HCT116 (cell line): ENCODE results near the gene PTPRQ. TPM values are rescaled to one million over a fixed set of nuclear protein-coding genes. Genes with fewer than 3 reads are reported as not detected.

Source experiments
- ATAC-seq: fragments of 200-7000 bp; cut with Tn5 transposase; 2 replicates; pipeline ENCODE4 v1.9.1; 2020; ENCODE audit warnings: mild to moderate bottlenecking, moderate library complexity
- BruUV-seq: library from RNA; stranded (reverse); fragments of 400-500 nt; replicated peaks from 2 replicates; lab custom pipeline; 2021; lab: Mats Ljungman, UMichigan
- CTCF ChIA-PET: fragments of 300-600 bp; sonication (Branson Sonifier 250); formaldehyde crosslinking; loops from one replicate; lab custom pipeline; 2021; ENCODE audit warnings: antibody characterized with exemption; lab: Charles Lee
- POLR2A ChIA-PET: fragments of 300-600, 350-600 bp; sonication (Branson Sonifier 250); formaldehyde crosslinking; loops from one replicate; lab custom pipeline; 2021; ENCODE audit warnings: antibody characterized with exemption; lab: Charles Lee
- RAD21 ChIA-PET, 2 experiments: fragments of 300-600 bp; sonication (Branson Sonifier 250); formaldehyde crosslinking; loops; one replicate each; lab custom pipeline; 2023; ENCODE audit warnings: low total read pairs in 2 of 2; ENCODE audit not compliant: uncharacterized antibody in 2 of 2, unreplicated experiment in 2 of 2, low non-redundant PET in 1 of 2; lab: Charles Lee
- DNase-seq: peaks from one replicate; pipeline ENCODE4 v3.0.0-alpha.2; 2010; ENCODE audit warnings: low read depth, low spot score
- H2AFZ ChIP-seq: fragments of 200-600 bp; shearing (Covaris generic), sonication (generic); 2 replicates; pipeline ENCODE4 v1.6.1; 2017; ENCODE audit warnings: low read depth, mixed run types, mixed read lengths, antibody characterized with exemption, low read length; ENCODE audit not compliant: poor library complexity, severe bottlenecking
- H3K27ac ChIP-seq: 2 replicates; pipeline ENCODE4 v1.5.1; 2012; ENCODE audit warnings: low read depth, low read length
- H3K27me3 ChIP-seq: fragments of 200-600 bp; sonication (generic); 2 replicates; pipeline ENCODE4 v1.6.1; 2016; ENCODE audit warnings: mixed run types, low read length, mixed read lengths; ENCODE audit not compliant: insufficient read depth
- H3K36me3 ChIP-seq, 2 experiments: fragments of 200-500 bp in 1 of 2; fragments of 200-600 bp in 1 of 2; sonication (Bioruptor generic) in 1 of 2; sonication (generic) in 1 of 2; 2 replicates each; pipeline versions ENCODE4 v1.5.1 to v1.6.1; 2014 to 2016; ENCODE audit warnings: low read length in 2 of 2, inconsistent platforms in 1 of 2, mixed read lengths in 1 of 2, mixed run types in 1 of 2; ENCODE audit not compliant: insufficient read depth in 2 of 2, control insufficient read depth in 1 of 2
- H3K4me1 ChIP-seq, 2 experiments: fragments of 200-600 bp in 1 of 2; sonication (generic) in 1 of 2; 2 replicates each; pipeline versions ENCODE4 v1.5.1 to v1.6.1; 2012 to 2017; ENCODE audit warnings: low read length in 2 of 2, inconsistent platforms in 1 of 2, mild to moderate bottlenecking in 1 of 2, mixed read lengths in 1 of 2, mixed run types in 1 of 2, moderate library complexity in 1 of 2; ENCODE audit not compliant: insufficient read depth in 2 of 2, control insufficient read depth in 1 of 2
- H3K4me2 ChIP-seq: fragments of 200-600 bp; sonication (generic); 2 replicates; pipeline ENCODE4 v1.6.1; 2017; ENCODE audit warnings: mixed run types, low read length, mixed read lengths
- H3K4me3 ChIP-seq, 2 experiments: fragments of 200-600 bp in 1 of 2; sonication (generic) in 1 of 2; replicated peaks in 1 of 2; 2 replicates each; pipeline ENCODE4 v1.5.1; 2011 to 2016; ENCODE audit warnings: low read length in 2 of 2, control low read depth in 1 of 2, low read depth in 1 of 2, mild to moderate bottlenecking in 1 of 2, mixed read lengths in 1 of 2, mixed run types in 1 of 2
- H3K79me2 ChIP-seq: fragments of 200-600 bp; sonication (generic); 2 replicates; pipeline ENCODE4 v1.6.1; 2017; ENCODE audit warnings: mild to moderate bottlenecking, mixed run types, low read length, moderate library complexity, mixed read lengths; ENCODE audit not compliant: insufficient read depth
- H3K9ac ChIP-seq: fragments of 200-600 bp; sonication (generic); 2 replicates; pipeline ENCODE4 v1.6.1; 2016; ENCODE audit warnings: low read length, mixed read lengths
- H3K9me2 ChIP-seq: fragments of 200-600 bp; sonication (generic), shearing (Covaris generic); 2 replicates; pipeline ENCODE4 v1.6.1; 2017; ENCODE audit warnings: mixed run types, mild to moderate bottlenecking, moderate library complexity; ENCODE audit not compliant: insufficient read depth
- H3K9me3 ChIP-seq, 2 experiments: fragments of 200-500 bp in 1 of 2; fragments of 200-600 bp in 1 of 2; sonication (Bioruptor generic) in 1 of 2; sonication (generic) in 1 of 2; 2 replicates each; pipeline ENCODE4 v1.6.1; 2014 to 2017; ENCODE audit warnings: low read length in 2 of 2, mixed read lengths in 2 of 2, inconsistent platforms in 1 of 2, low read depth in 1 of 2, mild to moderate bottlenecking in 1 of 2, mixed run types in 1 of 2, moderate library complexity in 1 of 2; ENCODE audit not compliant: control insufficient read depth in 1 of 2, insufficient read depth in 1 of 2
- H4K20me1 ChIP-seq: fragments of 200-600 bp; sonication (generic), shearing (Covaris generic); 2 replicates; pipeline ENCODE4 v1.6.1; 2017; ENCODE audit warnings: mixed run types, mild to moderate bottlenecking, moderate library complexity; ENCODE audit not compliant: insufficient read depth
- CEBPB ChIP-seq: IDR thresholded peaks from 2 replicates; pipeline ENCODE4 v1.6.1; 2012; ENCODE audit warnings: low read depth
- ELF1 ChIP-seq: IDR thresholded peaks from 2 replicates; pipeline ENCODE4 v1.6.1; 2012; ENCODE audit warnings: low read depth, borderline replicate concordance
- FOSL1 ChIP-seq: IDR thresholded peaks from 2 replicates; pipeline ENCODE4 v1.6.1; 2012; ENCODE audit warnings: low read depth
- POLR2A ChIP-seq: IDR thresholded peaks from 2 replicates; pipeline ENCODE4 v1.7.0; 2011; ENCODE audit warnings: borderline replicate concordance; ENCODE audit not compliant: insufficient read depth, insufficient read length; ENCODE audit errors: extremely low read depth
- RAD21 ChIP-seq: IDR thresholded peaks from 2 replicates; pipeline ENCODE4 v1.6.1; 2012; ENCODE audit warnings: low read depth, mild to moderate bottlenecking
- SP1 ChIP-seq: IDR thresholded peaks from 2 replicates; pipeline ENCODE4 v1.6.1; 2012; ENCODE audit warnings: low read depth
- SRF ChIP-seq: IDR thresholded peaks from 2 replicates; pipeline ENCODE4 v1.6.1; 2012; ENCODE audit warnings: low read depth
- YY1 ChIP-seq: IDR thresholded peaks from 2 replicates; pipeline ENCODE4 v1.6.1; 2011; ENCODE audit warnings: low read length, low read depth, moderate library complexity, mild to moderate bottlenecking; ENCODE audit not compliant: insufficient replicate concordance; ENCODE audit errors: extremely low read depth
- ZFX ChIP-seq: fragments of 450-650 bp; IDR thresholded peaks from 2 replicates; pipeline ENCODE4 v1.6.1; 2017
- ZNF274 ChIP-seq: fragments of 200-500 bp; sonication (Bioruptor generic); IDR thresholded peaks from 2 replicates; pipeline ENCODE4 v1.6.1; 2014; ENCODE audit warnings: mild to moderate bottlenecking, low read depth, low read length, inconsistent platforms
- intact Hi-C: fragments of 100-400 bp; cut with micrococcal nuclease; formaldehyde crosslinking; loops from 2 replicates; pipeline ENCODE4 v1.10.0; 2022
- total RNA-seq: library from RNA; stranded (reverse); gene quantifications from one replicate; pipeline ENCODE4 v1.2.1, GENCODE V29; 2021; ENCODE audit not compliant: unreplicated experiment
- TF ChIP-seq, protein P1 (sequence below), 3 experiments: fragments of 200-600 bp in 1 of 3; sonication (generic) in 1 of 3; IDR thresholded peaks in 2 of 3; conservative IDR thresholded peaks in 1 of 3; 2 replicates each; pipeline ENCODE4 v1.5.1; 2012 to 2017; ENCODE audit warnings: low read depth in 2 of 3, low read length in 2 of 3, antibody characterized with exemption in 1 of 3, borderline replicate concordance in 1 of 3, control low read depth in 1 of 3, mild to moderate bottlenecking in 1 of 3, mixed read lengths in 1 of 3, mixed run types in 1 of 3, moderate library complexity in 1 of 3; ENCODE audit not compliant: insufficient read depth in 1 of 3
- TF ChIP-seq, protein P2 (sequence below): IDR thresholded peaks from 2 replicates; pipeline ENCODE4 v1.6.1; 2011; ENCODE audit warnings: mild to moderate bottlenecking, low read length, moderate library complexity; ENCODE audit not compliant: insufficient replicate concordance; ENCODE audit errors: extremely low read depth

Gene PTPRQ
- total RNA-seq, 1 experiment from 2014 or later: not detected

DNA sequence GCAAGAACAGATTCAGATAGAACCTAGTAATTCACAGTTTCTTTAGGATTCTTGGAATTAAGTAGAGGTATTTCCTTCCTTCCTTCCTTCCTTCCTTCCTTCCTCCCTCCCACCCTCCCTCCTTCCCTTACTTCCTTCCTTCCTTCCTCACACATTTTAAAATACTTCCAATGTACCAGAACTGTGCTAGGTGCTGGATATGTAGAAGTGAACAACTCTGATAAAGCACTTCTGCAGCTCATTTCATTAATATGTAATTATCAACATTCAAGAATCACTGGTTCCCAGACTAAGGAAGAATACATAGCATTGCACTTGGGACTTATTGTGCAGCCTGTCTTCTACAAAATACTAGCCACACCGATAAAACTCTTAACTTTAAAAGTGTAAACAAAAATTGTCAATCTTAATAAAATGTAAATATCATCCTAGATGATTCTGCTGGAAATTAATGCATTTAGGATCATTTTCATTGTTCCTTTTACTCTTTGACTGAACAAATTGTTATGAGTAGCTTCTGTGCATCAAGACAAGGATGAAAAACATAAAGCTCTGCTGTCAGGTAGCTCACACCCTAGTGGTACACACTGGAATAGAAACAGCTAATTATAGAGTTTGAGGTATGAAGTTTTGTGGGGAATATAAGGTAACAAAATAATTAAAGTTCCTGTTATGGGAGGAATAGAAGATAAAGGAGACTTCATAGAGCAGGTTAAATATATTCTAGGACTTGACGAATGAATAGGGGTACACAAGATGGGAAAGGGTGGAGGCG lies 163.5 kb downstream of the PTPRQ start:
- Histone ChIP-seq H4K20me1 (no peaks in the 10 kb centered on the region), H3K9me3 (no peaks in the 10 kb centered on the region), H3K4me3 (no peak overlapping the region), H3K9me2 (no peaks in the 10 kb centered on the region), H3K4me1 (no peaks in the 10 kb centered on the region), H3K27me3 (no peaks in the 10 kb centered on the region)
- CTCF ChIA-PET: interaction anchor here (0.6 to 2.1 kb wide), 9 partner anchors 10 to 134 kb away, joined by 3 to 19 read pairs (median 4); no protein-coding TSS in a partner anchor
- DNase-seq: no peak
- BruUV-seq: no TSS peak
- peak; percentile 63 for ATAC-seq
- TF ChIP-seq RAD21: peak; percentile 25; the same call in 1 of the 2 replicates
- TF ChIP-seq, protein P1, sequence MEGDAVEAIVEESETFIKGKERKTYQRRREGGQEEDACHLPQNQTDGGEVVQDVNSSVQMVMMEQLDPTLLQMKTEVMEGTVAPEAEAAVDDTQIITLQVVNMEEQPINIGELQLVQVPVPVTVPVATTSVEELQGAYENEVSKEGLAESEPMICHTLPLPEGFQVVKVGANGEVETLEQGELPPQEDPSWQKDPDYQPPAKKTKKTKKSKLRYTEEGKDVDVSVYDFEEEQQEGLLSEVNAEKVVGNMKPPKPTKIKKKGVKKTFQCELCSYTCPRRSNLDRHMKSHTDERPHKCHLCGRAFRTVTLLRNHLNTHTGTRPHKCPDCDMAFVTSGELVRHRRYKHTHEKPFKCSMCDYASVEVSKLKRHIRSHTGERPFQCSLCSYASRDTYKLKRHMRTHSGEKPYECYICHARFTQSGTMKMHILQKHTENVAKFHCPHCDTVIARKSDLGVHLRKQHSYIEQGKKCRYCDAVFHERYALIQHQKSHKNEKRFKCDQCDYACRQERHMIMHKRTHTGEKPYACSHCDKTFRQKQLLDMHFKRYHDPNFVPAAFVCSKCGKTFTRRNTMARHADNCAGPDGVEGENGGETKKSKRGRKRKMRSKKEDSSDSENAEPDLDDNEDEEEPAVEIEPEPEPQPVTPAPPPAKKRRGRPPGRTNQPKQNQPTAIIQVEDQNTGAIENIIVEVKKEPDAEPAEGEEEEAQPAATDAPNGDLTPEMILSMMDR (IDR thresholded peaks at IDR 0.05 in 2 of 3, conservative IDR thresholded peaks at IDR 0.05 in 1 of 3; ENCODE audit: borderline replicate concordance in 1 of 3, insufficient read depth in 1 of 3, low read depth in 2 of 3, low read length in 2 of 3): peak in 2 of 3 experiments; percentile 55 to 72; a peak in 4 of 6 replicates
- no peak for TF ChIP-seq ZFX
- TF ChIP-seq, all 23 proteins: peak for 2
- RAD21 ChIA-PET: no interaction called here
- Histone ChIP-seq H3K9ac (no peak overlapping the region), H3K27ac (no peak overlapping the region), H3K4me2 (no peak overlapping the region), H2AFZ (no peak overlapping the region), H3K79me2 (no peaks in the 10 kb centered on the region), H3K36me3 (no peaks in the 10 kb centered on the region)
- intact Hi-C loops: no loop called here
- POLR2A ChIA-PET: no interaction called here

DNA sequence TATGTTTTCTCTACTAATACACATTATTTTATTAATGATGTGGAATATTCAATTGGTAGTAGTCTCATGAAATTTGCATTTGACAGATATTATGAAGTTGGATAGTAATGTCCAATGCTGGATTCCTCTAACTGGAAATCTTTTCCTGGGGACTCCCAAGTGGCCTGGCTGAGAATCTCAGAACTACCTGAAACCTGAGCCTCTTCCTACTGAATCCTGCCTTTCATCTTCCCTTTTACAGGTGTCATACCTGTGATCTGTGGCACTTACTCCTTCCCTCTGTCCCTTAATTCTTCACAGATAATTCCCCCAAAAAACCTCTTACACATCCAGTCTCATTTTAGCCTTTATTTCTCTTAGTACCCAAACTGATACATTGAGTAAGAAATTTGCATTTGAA lies 173.7 kb downstream of the PTPRQ start:
- DNase-seq (no peak), ATAC-seq (no peak)
- no peaks in the 10 kb centered on the region for H3K9me2 ChIP-seq
- no peaks in the 10 kb centered on the region for H3K27me3 ChIP-seq
- H3K27ac ChIP-seq: no peak overlapping the region
- no peaks in the 10 kb centered on the region for H4K20me1 ChIP-seq
- no peak overlapping the region for H3K9ac ChIP-seq
- no peaks in the 10 kb centered on the region for H3K9me3 ChIP-seq
- BruUV-seq: no TSS peak
- ChIA-PET RAD21 (no interaction called here), CTCF (interaction anchor here (1.4 to 2.0 kb wide), 2 partner anchors 10 to 16 kb away, joined by 5 to 6 read pairs; no protein-coding TSS in a partner anchor), POLR2A (no interaction called here)
- TF ChIP-seq POLR2A: no peak
- TF ChIP-seq FOSL1: no peak
- TF ChIP-seq CEBPB: no peak
- TF ChIP-seq ZNF274: no peak
- TF ChIP-seq ELF1: no peak
- TF ChIP-seq, protein P2, sequence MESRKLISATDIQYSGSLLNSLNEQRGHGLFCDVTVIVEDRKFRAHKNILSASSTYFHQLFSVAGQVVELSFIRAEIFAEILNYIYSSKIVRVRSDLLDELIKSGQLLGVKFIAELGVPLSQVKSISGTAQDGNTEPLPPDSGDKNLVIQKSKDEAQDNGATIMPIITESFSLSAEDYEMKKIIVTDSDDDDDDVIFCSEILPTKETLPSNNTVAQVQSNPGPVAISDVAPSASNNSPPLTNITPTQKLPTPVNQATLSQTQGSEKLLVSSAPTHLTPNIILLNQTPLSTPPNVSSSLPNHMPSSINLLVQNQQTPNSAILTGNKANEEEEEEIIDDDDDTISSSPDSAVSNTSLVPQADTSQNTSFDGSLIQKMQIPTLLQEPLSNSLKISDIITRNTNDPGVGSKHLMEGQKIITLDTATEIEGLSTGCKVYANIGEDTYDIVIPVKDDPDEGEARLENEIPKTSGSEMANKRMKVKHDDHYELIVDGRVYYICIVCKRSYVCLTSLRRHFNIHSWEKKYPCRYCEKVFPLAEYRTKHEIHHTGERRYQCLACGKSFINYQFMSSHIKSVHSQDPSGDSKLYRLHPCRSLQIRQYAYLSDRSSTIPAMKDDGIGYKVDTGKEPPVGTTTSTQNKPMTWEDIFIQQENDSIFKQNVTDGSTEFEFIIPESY: no peak
- no peak for TF ChIP-seq RAD21
- no peak for TF ChIP-seq SP1
- TF ChIP-seq SRF: no peak
- TF ChIP-seq YY1: no peak
- intact Hi-C loops: no loop called here
- no peaks in the 10 kb centered on the region for H3K36me3 ChIP-seq
- H2AFZ ChIP-seq: no peak overlapping the region
- no peaks in the 10 kb centered on the region for H3K79me2 ChIP-seq
- H3K4me3 ChIP-seq: no peak overlapping the region
- no peaks in the 10 kb centered on the region; a peak in 1 of 4 replicates for H3K4me1 ChIP-seq
- no peak overlapping the region for H3K4me2 ChIP-seq
